ENCODE results near the gene KRTAP5-10. TPM values are rescaled to one million over a fixed set of nuclear protein-coding genes. Genes with fewer than 3 reads are reported as not detected.
A peak's percentile ranks its signal among the peaks of the same experiment; 100 is the strongest.

The KRTAP5-10 gene
- total and polyA plus RNA-seq, 2 of the 8 experiments (the other 6 are each of a cell fraction or from before 2014, with no cell fraction given) = 0.12 TPM; not detected in 1

DNA sequence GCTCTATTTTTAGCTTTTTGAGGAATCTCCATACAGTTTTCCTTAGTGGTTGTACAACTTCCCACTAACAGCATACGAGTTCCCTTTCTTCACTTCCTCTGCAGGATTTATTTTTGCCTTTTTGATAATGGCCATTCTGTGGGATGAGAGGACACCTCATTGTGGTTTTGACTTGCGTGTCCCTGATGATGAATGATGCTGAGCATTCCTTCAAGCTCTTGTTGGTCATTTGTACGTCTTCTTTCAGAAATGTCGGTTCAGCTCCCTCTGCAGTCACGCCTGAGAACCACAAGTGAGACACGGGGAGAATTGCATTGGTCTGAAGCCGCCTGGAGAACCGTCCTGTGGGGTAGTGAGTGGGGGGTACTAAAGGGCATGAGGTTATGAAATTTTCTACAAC, 2.0 kb upstream of the KRTAP5-10 start:
- no peak overlapping the region for H3K4me3 ChIP-seq (ENCODE audit: extremely low read depth in 1 of 4, insufficient read depth in 2 of 4, low read depth in 3 of 4, low read length in 4 of 4)
- H3K18ac ChIP-seq (ENCODE audit: extremely low read depth, low read length) = no peak overlapping the region
- H4K5ac ChIP-seq (ENCODE audit: insufficient read length, low read depth, low read length) = no peak overlapping the region
- H3K14ac ChIP-seq (ENCODE audit: insufficient read length) = no peak overlapping the region
- H4K20me1 ChIP-seq (replicated peaks in 1 of 2; ENCODE audit: control insufficient read depth in 1 of 2, insufficient read depth in 2 of 2, low read length in 2 of 2) = no peaks in the 10 kb centered on the region
- no peak overlapping the region for H2AFZ ChIP-seq (ENCODE audit: low read length)
- no peak overlapping the region for H2BK120ac ChIP-seq (replicated peaks; ENCODE audit: low read depth, low read length)
- no peaks in the 10 kb centered on the region for H3K79me2 ChIP-seq (ENCODE audit: control insufficient read depth in 1 of 2, insufficient read depth in 2 of 2, low read length in 2 of 2)
- H3K27me3 ChIP-seq (replicated peaks in 1 of 4; ENCODE audit: control insufficient read depth in 3 of 4, extremely low read depth in 1 of 4, insufficient read depth in 3 of 4, low read length in 3 of 4) = peaks cover 0 to 2% (median 0%) of the 10 kb centered on the region in 4 experiments; a peak in 2 of 7 replicates
- no peaks in the 10 kb centered on the region; a peak in 1 of 4 replicates for H3K9me3 ChIP-seq (ENCODE audit: insufficient read depth in 2 of 2, low read depth in 1 of 2, low read length in 1 of 2)
- H3K4ac ChIP-seq (replicated peaks; ENCODE audit: insufficient read length, low read depth, low read length) = no peak overlapping the region
- 54% methylated on average over 8 of the region's 8 CpGs; no CpG with 5 or more reads in 1 of the 2 experiments for WGBS, 2 experiments (ENCODE audit: extremely low coverage in 1 of 2, insufficient coverage in 1 of 2, insufficient read length in 1 of 2, insufficient replicate concordance in 2 of 2, low coverage in 1 of 2, low lambda C conversion rate in 2 of 2, missing lambda C conversion rate in 1 of 2)
- H2AK5ac ChIP-seq (ENCODE audit: low read depth, low read length) = no peak overlapping the region
- no peaks in the 10 kb centered on the region for H3K23me2 ChIP-seq (ENCODE audit: low read depth, low read length)
- H2BK20ac ChIP-seq (ENCODE audit: low read length) = no peak overlapping the region
- H3K23ac ChIP-seq (ENCODE audit: insufficient read length) = no peak overlapping the region
- ChIA-PET POLR2A (ENCODE audit: partially characterized antibody) (no interaction called here), CTCF (ENCODE audit: partially characterized antibody) (interaction anchor here (0.6 to 3.9 kb wide), 24 partner anchors 11 to 1314 kb away, joined by 3 to 37 read pairs (median 4); partner anchors contain the start of genes DHCR7, KRTAP5-11 and KRTAP5-9)
- H3K56ac ChIP-seq (replicated peaks; ENCODE audit: insufficient read length, low read depth, low read length) = no peak overlapping the region
- no peak overlapping the region for H2BK15ac ChIP-seq (ENCODE audit: low read length)
- H3K4me1 ChIP-seq (replicated peaks in 1 of 4; ENCODE audit: control insufficient read depth in 3 of 4, insufficient read depth in 4 of 4, low read length in 3 of 4) = peaks cover 0 to 4% (median 3%) of the 10 kb centered on the region in 4 experiments; a peak in 4 of 7 replicates
- no peak overlapping the region for H3K4me2 ChIP-seq (ENCODE audit: insufficient read depth in 1 of 2, low read depth in 2 of 2, low read length in 2 of 2)
- H3K9ac ChIP-seq (replicated peaks in 1 of 4; ENCODE audit: extremely low read depth in 1 of 4, low read depth in 3 of 4, low read length in 3 of 4) = no peak overlapping the region
- no peak overlapping the region for H2BK5ac ChIP-seq (ENCODE audit: low read depth, low read length)
- no peak overlapping the region for H3K27ac ChIP-seq (ENCODE audit: low read depth, low read length)
- FAIRE-seq (peak; percentile 88), DNase-seq (ENCODE audit: low read depth in 1 of 2, low spot score in 2 of 2) (peak in 1 of 2 experiments; percentile 7)
- no peak overlapping the region for H4K91ac ChIP-seq (replicated peaks; ENCODE audit: insufficient read length, low read length)
- no peaks in the 10 kb centered on the region for H3K36me3 ChIP-seq (ENCODE audit: control insufficient read depth in 2 of 4, insufficient read depth in 4 of 4, low read length in 3 of 4)
- H2BK12ac ChIP-seq (ENCODE audit: low read depth, low read length) = no peak overlapping the region
- no peaks in the 10 kb centered on the region for H3K79me1 ChIP-seq (ENCODE audit: low read depth, low read length)
- H4K8ac ChIP-seq (ENCODE audit: extremely low read depth, insufficient read depth, low read length) = no peak overlapping the region
- TF ChIP-seq RAD21 (IDR thresholded peaks at IDR 0.05 in 1 of 2, conservative IDR thresholded peaks at IDR 0.05 in 1 of 2; ENCODE audit: low read depth in 2 of 2, low read length in 2 of 2) = peak; percentile 74
